Calu3 (cell line): ENCODE measurements around the gene GALNS. TPM values are rescaled to one million over a fixed set of nuclear protein-coding genes. Genes with fewer than 3 reads are reported as not detected.

Source experiments
- BruUV-seq: library from RNA; stranded (reverse); fragments of 400-500 nt; replicated peaks from 2 replicates; lab custom pipeline; 2021; lab: Mats Ljungman, UMichigan
- CTCF ChIA-PET: fragments of 300-600 bp; sonication (Branson Sonifier 250); formaldehyde crosslinking; loops from one replicate; lab custom pipeline; 2022; ENCODE audit warnings: antibody characterized with exemption; lab: Charles Lee
- DNase-seq: peaks from one replicate; pipeline ENCODE4 v3.0.0; 2022
- H3K27ac Mint-ChIP-seq: one replicate; pipeline ENCODE4 v1.8.0; 2022; ENCODE audit warnings: mixed read lengths; ENCODE audit not compliant: unreplicated experiment
- H3K27me3 Mint-ChIP-seq: one replicate; pipeline ENCODE4 v1.8.0; 2022; ENCODE audit warnings: mixed read lengths; ENCODE audit not compliant: unreplicated experiment
- H3K36me3 Mint-ChIP-seq: one replicate; pipeline ENCODE4 v1.8.0; 2022; ENCODE audit warnings: mild to moderate bottlenecking, moderate library complexity, mixed read lengths; ENCODE audit not compliant: insufficient read depth, unreplicated experiment
- H3K4me1 Mint-ChIP-seq: one replicate; pipeline ENCODE4 v1.8.0; 2022; ENCODE audit warnings: mild to moderate bottlenecking, low read depth, mixed read lengths; ENCODE audit not compliant: unreplicated experiment
- H3K4me3 Mint-ChIP-seq: one replicate; pipeline ENCODE4 v1.8.0; 2022; ENCODE audit warnings: mild to moderate bottlenecking, low read depth, moderate library complexity, mixed read lengths; ENCODE audit not compliant: unreplicated experiment
- H3K9me3 Mint-ChIP-seq: one replicate; pipeline ENCODE4 v1.8.0; 2022; ENCODE audit warnings: low read depth, mixed read lengths; ENCODE audit not compliant: unreplicated experiment
- CTCF ChIP-seq: fragments of 200-600 bp; IDR thresholded peaks from one replicate; pipeline ENCODE4 v1.8.0; 2022; ENCODE audit warnings: antibody characterized with exemption; ENCODE audit not compliant: unreplicated experiment
- intact Hi-C: fragments of 100-400 bp; cut with micrococcal nuclease; formaldehyde crosslinking; loops from one replicate; pipeline ENCODE4 v1.10.0; 2022; ENCODE audit not compliant: unreplicated experiment
- total RNA-seq: library from RNA; stranded (reverse); gene quantifications from 2 replicates; pipeline ENCODE4 v1.2.3, GENCODE V29; 2022

GALNS gene
- total RNA-seq, 1 experiment from 2014 or later, result 50.4 TPM

GRCh38 chr16:88883946-88884345 lies 27.2 kb upstream of the GALNS start:
- peaks cover 40% of the 10 kb centered on the region for H3K27me3 Mint-ChIP-seq
- BruUV-seq, result no TSS peak
- H3K4me1 Mint-ChIP-seq, result peaks cover 11% of the 10 kb centered on the region
- no peak for TF ChIP-seq CTCF
- CTCF ChIA-PET, result no interaction called here
- H3K27ac Mint-ChIP-seq, result no peak overlapping the region
- intact Hi-C loops, result no loop called here
- DNase-seq, result no peak
- H3K36me3 Mint-ChIP-seq, result peaks cover 5% of the 10 kb centered on the region
- no peak overlapping the region for H3K4me3 Mint-ChIP-seq
- no peaks in the 10 kb centered on the region for H3K9me3 Mint-ChIP-seq

- TF ChIP-seq CTCF, result no peak
- intact Hi-C loops, result no loop called here
- CTCF ChIA-PET, result no interaction called here
- Mint-ChIP-seq H3K4me3 (no peak overlapping the region), H3K4me1 (peaks cover 11% of the 10 kb centered on the region), H3K36me3 (no peaks in the 10 kb centered on the region), H3K27me3 (peaks cover 46% of the 10 kb centered on the region), H3K9me3 (no peaks in the 10 kb centered on the region), H3K27ac (no peak overlapping the region)
- no peak for DNase-seq
- no TSS peak for BruUV-seq
These were observed 26.6 kb upstream of the GALNS start for GRCh38 chr16:88883117-88883895.

GRCh38 chr16:88882358-88883030 lies 25.7 kb upstream of the GALNS start:
- no peak for DNase-seq
- no TSS peak for BruUV-seq
- peaks cover 11% of the 10 kb centered on the region for H3K4me1 Mint-ChIP-seq
- peaks cover 54% of the 10 kb centered on the region for H3K27me3 Mint-ChIP-seq
- TF ChIP-seq CTCF, result no peak
- no peak overlapping the region for H3K4me3 Mint-ChIP-seq
- CTCF ChIA-PET, result no interaction called here
- H3K36me3 Mint-ChIP-seq, result no peaks in the 10 kb centered on the region
- H3K9me3 Mint-ChIP-seq, result no peaks in the 10 kb centered on the region
- no peak overlapping the region for H3K27ac Mint-ChIP-seq
- intact Hi-C loops, result no loop called here

- H3K27ac Mint-ChIP-seq, result no peak overlapping the region
- CTCF ChIA-PET, result interaction anchor here (0.6 kb wide), 1 partner anchor 114 kb away, joined by 3 read pairs; no protein-coding TSS in a partner anchor
- no peak for TF ChIP-seq CTCF
These were observed 25.1 kb upstream of the GALNS start for GRCh38 chr16:88881675-88882357.

More at GRCh38 chr16:88881675-88882357, 25.1 kb upstream of the GALNS start:
- H3K4me1 Mint-ChIP-seq, result peaks cover 11% of the 10 kb centered on the region
- no peak for DNase-seq
- BruUV-seq, result no TSS peak
- H3K36me3 Mint-ChIP-seq, result no peaks in the 10 kb centered on the region
- no peak overlapping the region for H3K4me3 Mint-ChIP-seq
- intact Hi-C loops, result no loop called here
- H3K9me3 Mint-ChIP-seq, result no peaks in the 10 kb centered on the region
- H3K27me3 Mint-ChIP-seq, result peaks cover 61% of the 10 kb centered on the region
